Endothelial cell of hepatic sinusoid (primary cell): ENCODE results near the gene ATOH7.
"Not testable (repeated sequence)": the region's sequence is repeated elsewhere in the genome, so short reads cannot be mapped to it uniquely, and the experiment has no call there.

ENCODE experiments used
- in situ Hi-C: cut with HindIII; loops from 2 replicates; pipeline ENCODE4 v1.10.0; 2017; ENCODE audit warnings: low sequenced_read_pairs

Gene ATOH7

DNA sequence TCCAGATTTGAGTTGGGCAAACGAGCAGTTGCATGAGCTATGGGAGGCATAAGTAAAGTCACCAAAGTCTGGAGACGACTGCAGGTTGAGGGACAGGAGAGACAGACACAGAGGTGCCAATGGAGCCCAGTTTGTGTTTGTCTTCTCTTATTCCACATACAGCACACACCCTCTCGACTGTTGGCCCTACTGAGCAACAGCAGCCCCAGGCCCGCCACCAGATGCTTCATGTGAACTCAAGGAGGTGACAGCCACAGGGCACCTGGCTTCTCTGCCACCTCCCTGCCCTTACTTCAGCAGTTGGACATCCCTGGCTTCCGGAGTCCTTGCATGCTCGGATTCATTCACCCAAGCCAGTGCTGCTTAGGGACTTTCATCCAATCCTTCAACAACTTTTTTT lies 6.5 kb upstream of the ATOH7 start:
- in situ Hi-C loops = no loop called here

DNA sequence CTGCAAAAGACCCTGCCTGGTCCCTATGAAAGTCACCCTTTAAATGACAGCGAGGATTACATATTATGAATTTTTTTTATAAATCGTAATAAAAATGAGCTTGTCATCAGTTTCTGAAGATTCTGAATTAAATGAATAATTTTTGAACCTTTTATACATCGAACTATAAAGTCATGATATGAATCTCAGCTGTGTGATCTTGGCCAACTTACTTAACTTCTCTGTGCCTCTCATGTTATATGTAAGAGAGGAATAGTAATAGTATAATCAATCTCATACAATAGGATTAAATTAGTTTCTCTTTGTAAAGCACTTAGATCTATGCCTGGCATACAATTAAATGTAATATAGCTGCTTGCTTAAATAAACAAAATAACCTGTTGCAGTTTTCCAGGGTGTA lies 5.3 kb upstream of the ATOH7 start:
- in situ Hi-C loops = no loop called here

DNA sequence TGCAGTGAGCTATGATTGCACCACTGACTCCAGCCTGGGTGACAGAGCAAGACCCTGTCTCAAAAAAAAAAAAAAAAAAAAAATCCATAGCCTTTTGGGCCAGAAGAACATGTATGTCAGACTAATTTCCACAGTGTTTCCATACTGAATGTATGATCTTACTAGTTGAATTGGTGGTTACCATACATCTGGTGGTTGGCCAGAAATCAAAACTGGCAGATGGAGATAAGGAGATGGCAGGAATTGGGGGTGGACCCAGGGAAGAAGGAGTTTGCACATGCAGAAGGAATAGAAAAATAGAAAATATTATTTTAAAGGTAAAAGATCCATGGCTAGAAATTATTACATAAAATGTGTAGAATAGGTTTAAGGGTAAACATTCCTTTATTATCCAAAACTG lies 3.7 kb upstream of the ATOH7 start:
- in situ Hi-C loops = no loop called here

DNA sequence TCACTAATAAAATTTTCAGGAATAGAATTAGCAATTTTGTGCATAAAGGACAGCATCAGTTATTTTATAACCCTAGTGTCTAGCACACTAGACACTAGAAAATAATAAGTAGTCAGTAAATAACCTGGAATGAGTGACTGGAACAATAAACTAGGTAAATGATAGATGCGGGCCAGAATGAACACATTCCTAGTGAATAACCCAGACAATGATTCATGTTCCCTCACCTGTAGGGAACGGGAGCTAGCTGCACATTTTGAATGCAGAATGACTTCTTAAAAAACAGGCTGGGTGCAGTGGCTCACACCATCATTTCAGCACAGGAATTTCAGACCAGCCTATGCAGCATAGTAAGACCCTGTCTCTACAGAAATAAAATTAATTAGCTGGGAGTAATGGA lies 3.2 kb upstream of the ATOH7 start:
- in situ Hi-C loops = no loop called here

DNA sequence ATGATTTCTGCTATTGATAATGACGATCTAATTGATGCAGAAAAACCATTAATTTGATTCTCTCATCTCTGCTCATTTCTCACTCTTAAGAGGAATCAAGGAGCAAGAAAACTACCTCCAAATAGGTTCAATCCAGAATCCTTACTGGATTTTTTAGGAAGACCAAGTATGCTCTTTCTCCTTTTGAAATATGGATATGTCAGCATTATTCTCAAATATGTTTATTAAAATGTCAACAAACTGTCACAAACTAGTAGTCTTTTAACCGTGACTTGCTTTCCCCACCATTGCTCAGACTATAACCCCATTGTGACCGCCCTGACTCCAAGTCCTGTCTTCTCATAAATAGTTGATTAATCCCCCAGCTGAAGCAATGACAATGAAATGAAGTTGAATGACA lies 1.1 kb upstream of the ATOH7 start:
- in situ Hi-C loops = no loop called here

DNA sequence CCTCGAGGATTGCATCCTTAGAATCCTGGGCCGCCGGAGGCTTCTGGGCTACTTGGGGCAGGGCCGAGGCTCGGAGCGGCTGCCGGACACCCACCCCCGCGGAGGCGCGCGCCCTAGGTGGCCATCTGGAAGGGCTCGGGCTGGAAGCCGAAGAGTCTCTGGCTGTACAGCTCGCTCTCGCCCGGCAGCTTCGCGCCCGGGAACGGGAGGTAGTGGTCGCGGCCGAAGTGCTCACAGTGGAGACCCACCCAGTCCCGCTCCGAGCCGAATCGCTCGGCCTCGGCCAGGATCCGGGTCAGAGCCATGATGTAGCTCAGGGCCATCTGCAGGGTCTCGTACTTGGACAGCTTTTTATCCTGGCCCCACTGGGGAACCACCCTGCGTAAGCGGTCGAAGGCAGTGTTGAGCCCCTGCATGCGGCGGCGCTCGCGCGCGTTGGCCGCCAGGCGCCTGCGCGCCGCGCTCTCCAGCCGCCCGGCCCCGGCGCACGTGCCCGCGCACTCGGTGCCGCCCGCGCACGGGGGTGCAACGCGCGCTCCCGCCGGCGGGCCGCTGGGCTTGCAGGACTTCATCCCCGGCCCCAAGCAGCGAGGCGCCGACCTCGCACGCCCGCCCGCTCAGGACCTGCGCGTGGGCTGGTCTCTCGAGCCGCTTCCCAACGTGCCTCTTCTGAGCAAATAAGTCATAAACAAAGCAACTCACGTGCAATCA lies 652 bp downstream of the ATOH7 start:
- in situ Hi-C loops = no loop called here

DNA sequence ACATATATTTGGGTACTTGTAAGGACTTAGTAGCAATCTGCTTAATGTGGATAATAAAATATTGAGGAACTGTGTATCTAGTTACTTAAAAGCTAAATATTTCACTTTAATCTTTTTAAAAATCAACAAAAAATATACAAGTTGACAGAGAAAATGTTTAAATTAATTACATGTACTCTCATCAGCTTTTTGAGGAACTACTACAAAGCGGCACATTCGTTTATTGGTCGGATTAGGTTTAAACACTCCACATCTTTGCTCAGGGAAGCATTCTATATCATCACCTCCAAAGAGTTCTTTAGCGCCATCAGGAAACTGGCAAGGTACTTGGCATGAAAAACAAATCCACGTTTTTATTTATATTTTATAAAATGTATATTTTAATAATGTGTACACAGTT lies 1.6 kb downstream of the ATOH7 start:
- in situ Hi-C loops = no loop called here

GRCh38 chr10:68224810-68225209 lies 7.1 kb downstream of the ATOH7 start:
- in situ Hi-C loops = no loop called here

DNA sequence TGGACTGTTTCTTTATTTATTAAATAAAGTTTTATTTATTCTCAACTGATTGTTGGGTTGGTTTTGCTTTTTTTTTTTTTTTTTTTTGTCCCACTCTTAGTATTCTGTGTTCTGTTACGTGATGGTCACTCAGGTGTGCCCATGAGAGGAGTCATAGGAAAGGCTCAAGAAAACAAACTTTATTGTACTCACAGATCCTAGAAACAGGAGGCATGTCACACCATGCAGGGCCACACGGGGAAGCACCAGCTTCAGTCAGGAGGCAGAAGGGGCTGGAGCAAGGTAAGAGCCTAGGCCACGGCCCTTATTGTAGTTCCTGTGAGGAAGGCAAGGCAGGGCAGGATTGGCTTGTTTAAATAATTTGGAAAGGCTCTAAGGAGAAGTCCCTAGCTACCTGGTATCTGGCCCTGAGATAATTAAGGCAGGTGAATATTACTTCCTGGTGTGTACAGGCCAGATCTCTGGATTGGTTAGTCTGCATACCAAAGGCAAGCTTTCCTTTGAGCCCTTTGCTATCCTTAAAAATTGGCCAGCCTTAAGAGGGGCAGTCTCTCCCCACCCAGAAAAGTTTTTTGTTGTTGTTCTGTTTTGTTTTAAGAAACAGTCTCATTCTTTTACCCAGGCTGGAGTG lies 8.3 kb downstream of the ATOH7 start:
- in situ Hi-C loops = no loop called here

GRCh38 chr10:68222391-68222790 lies 9.5 kb downstream of the ATOH7 start:
- in situ Hi-C loops = no loop called here

- in situ Hi-C loops = no loop called here
Observed at GRCh38 chr10:68221196-68221595, 10.7 kb downstream of the ATOH7 start.

- in situ Hi-C loops = no loop called here
Observed at GRCh38 chr10:68218786-68219185, 13.1 kb downstream of the ATOH7 start.

- in situ Hi-C loops = no loop called here
Observed at GRCh38 chr10:68212721-68213352, 19.1 kb downstream of the ATOH7 start.

DNA sequence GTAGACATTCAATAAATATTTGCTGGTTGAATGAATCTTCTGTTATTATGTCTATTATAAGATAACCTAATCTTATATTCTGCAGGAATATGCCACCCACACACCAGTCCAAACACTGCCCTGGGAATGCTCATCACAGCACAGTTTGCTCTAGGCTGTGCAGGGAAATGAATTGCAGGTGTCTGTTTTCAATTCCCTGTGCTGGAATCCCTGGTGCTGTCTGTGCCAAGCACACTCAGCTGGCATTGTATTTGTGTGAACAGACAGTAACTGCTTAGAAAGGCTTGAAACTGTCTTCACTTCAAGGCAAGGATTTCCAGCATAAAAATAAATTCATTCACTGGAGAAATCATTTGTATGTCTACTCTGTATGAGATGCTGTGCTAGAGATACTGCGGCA lies 20.2 kb downstream of the ATOH7 start:
- in situ Hi-C loops = no loop called here

DNA sequence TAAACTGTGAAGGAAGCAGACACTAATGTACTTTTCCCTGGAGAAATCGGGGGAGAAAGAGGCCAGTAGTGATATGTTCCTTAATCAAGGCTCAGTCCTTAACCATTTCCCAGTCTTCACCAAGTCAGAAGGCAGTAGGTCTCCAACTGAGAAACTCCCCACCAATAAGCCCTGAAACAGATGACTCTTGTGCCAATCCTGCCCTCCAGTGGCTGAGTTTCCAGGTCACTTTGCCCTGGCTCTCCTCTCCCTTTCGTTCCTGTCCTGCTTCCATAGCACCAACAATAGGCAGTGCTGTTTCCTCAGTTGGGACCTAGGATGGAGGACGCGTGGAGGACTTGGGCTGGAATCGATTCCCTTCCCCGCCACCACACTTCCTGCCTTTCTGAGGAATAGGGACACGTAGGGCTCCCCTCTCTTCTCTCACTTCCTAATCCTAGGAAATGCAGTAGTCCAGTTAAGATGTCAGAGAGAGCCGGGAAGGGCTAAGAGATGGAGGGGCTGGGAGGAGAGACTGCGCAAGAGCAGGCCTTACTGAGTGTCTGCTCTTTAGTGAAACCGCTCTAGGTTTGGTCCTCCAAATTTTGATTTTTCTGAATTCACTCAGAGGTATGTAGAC lies 23.4 kb downstream of the ATOH7 start:
- in situ Hi-C loops = no loop called here

DNA sequence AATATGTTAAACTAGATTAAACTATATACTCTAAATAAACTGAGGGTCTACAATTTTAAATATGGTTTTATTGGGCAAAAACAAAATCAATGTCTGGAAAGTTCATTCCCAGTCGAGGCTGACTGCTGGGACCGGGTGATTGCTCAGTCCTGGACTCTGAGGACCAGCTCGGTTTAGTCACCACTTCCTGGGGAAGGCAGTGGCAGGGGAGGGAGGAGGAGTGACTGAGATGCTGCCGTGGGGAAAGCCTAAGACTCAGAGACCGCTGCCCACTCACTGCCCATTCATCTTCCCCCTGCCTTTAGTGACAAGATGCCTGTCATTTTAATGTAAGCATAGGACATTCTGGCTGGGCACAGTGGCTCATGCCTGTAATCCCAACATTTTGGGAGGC lies 29.0 kb downstream of the ATOH7 start:
- in situ Hi-C loops = no loop called here

- in situ Hi-C loops = no loop called here
Observed at GRCh38 chr10:68196701-68197100, 35.2 kb downstream of the ATOH7 start.

- in situ Hi-C loops = not testable (repeated sequence)
Observed at GRCh38 chr10:68195776-68196175, 36.1 kb downstream of the ATOH7 start.

- in situ Hi-C loops = no loop called here
Observed at GRCh38 chr10:68194290-68194689, 37.6 kb downstream of the ATOH7 start.

GRCh38 chr10:68192113-68192512 lies 39.8 kb downstream of the ATOH7 start:
- in situ Hi-C loops = no loop called here

DNA sequence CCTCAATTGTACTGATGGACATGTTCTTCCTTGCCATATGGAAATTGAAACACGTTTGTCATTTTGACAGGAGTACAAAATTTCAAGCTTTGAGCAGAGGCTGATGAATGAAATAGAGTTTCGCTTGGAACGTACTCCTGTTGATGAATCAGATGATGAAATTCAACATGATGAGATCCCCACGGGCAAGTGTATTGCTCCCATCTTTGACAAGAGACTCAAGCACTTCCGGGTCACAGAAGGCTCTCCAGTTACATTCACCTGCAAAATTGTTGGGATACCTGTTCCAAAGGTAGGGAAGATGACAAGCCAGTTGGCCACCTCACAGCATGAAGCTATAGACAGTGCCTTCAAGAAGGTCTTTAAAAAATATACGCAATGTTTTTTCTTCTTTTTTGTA lies 43.1 kb downstream of the ATOH7 start:
- in situ Hi-C loops = no loop called here

DNA sequence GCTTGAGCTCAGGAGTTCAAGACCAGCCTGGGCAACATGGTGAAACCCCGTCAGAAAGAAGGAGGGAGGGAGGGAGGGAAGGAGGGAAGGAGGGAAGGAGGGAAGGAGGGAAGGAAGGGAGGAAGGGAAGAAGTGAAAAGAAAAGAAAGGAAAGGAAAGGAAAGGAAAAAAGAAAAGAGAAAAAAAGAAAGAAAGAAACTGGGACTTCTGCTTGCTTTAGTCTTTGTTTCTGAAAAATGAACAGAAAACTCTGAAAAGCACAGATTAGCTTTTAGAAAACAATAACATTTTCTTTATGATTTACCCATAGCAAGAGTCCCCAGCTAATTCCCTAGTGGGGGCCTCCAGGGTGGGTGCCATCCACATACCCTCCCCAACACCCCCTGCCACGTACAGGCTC lies 46.8 kb downstream of the ATOH7 start:
- in situ Hi-C loops = no loop called here
